ENCODE measurements around the gene PLA2G4B.

PLA2G4B gene

GRCh38 chr15:41880156-41880877 lies 41.7 kb downstream of the PLA2G4B start:
- no peak overlapping the region for H3K4me3 ChIP-seq (ENCODE audit: low read depth, low read length)
- no peak for DNase-seq (ENCODE audit: low read depth)

- H3K4me3 ChIP-seq (ENCODE audit: low read depth, low read length): no peak overlapping the region
- DNase-seq (ENCODE audit: low read depth): no peak
Observed at GRCh38 chr15:41881086-41881485, 42.4 kb downstream of the PLA2G4B start.

GRCh38 chr15:41881550-41881919 lies 42.9 kb downstream of the PLA2G4B start:
- no peak for DNase-seq (ENCODE audit: low read depth)
- no peak overlapping the region for H3K4me3 ChIP-seq (ENCODE audit: low read depth, low read length)

- no peak for DNase-seq (ENCODE audit: low read depth)
- H3K4me3 ChIP-seq (ENCODE audit: low read depth, low read length): no peak overlapping the region
Observed at GRCh38 chr15:41881920-41882688, 43.5 kb downstream of the PLA2G4B start.

GRCh38 chr15:41882689-41883483 lies 44.2 kb downstream of the PLA2G4B start:
- no peak overlapping the region for H3K4me3 ChIP-seq (ENCODE audit: low read depth, low read length)
- DNase-seq (ENCODE audit: low read depth): no peak

GRCh38 chr15:41883484-41883825 lies 44.8 kb downstream of the PLA2G4B start:
- no peak overlapping the region for H3K4me3 ChIP-seq (ENCODE audit: low read depth, low read length)
- DNase-seq (ENCODE audit: low read depth): no peak

- DNase-seq (ENCODE audit: low read depth): no peak
- no peak overlapping the region for H3K4me3 ChIP-seq (ENCODE audit: low read depth, low read length)
Observed at GRCh38 chr15:41884458-41884857, 45.8 kb downstream of the PLA2G4B start.

GRCh38 chr15:41885321-41885720 lies 46.7 kb downstream of the PLA2G4B start:
- no peak overlapping the region for H3K4me3 ChIP-seq (ENCODE audit: low read depth, low read length)
- DNase-seq (ENCODE audit: low read depth): no peak

- no peak for DNase-seq (ENCODE audit: low read depth)
- H3K4me3 ChIP-seq (ENCODE audit: low read depth, low read length): no peak overlapping the region
Observed at GRCh38 chr15:41885841-41886240, 47.2 kb downstream of the PLA2G4B start.

GRCh38 chr15:41886741-41887140 lies 48.1 kb downstream of the PLA2G4B start:
- no peak for DNase-seq (ENCODE audit: low read depth)
- H3K4me3 ChIP-seq (ENCODE audit: low read depth, low read length): no peak overlapping the region

- no peak for DNase-seq (ENCODE audit: low read depth)
- no peak overlapping the region for H3K4me3 ChIP-seq (ENCODE audit: low read depth, low read length)
Observed at GRCh38 chr15:41887161-41887560, 48.5 kb downstream of the PLA2G4B start.

- DNase-seq (ENCODE audit: low read depth): no peak
- H3K4me3 ChIP-seq (ENCODE audit: low read depth, low read length): no peak overlapping the region
Observed at GRCh38 chr15:41887893-41888292, 49.2 kb downstream of the PLA2G4B start.

- no peak for DNase-seq (ENCODE audit: low read depth)
- no peak overlapping the region for H3K4me3 ChIP-seq (ENCODE audit: low read depth, low read length)
Observed at GRCh38 chr15:41888662-41889253, 50.1 kb downstream of the PLA2G4B start.

GRCh38 chr15:41890050-41890690 lies 51.5 kb downstream of the PLA2G4B start:
- no peak for DNase-seq (ENCODE audit: low read depth)
- no peak overlapping the region for H3K4me3 ChIP-seq (ENCODE audit: low read depth, low read length)

- DNase-seq (ENCODE audit: low read depth): no peak
- H3K4me3 ChIP-seq (ENCODE audit: low read depth, low read length): no peak overlapping the region
Observed at GRCh38 chr15:41891226-41891625, 52.6 kb downstream of the PLA2G4B start.

GRCh38 chr15:41891946-41892345 lies 53.3 kb downstream of the PLA2G4B start:
- no peak overlapping the region for H3K4me3 ChIP-seq (ENCODE audit: low read depth, low read length)
- DNase-seq (ENCODE audit: low read depth): no peak

- no peak for DNase-seq (ENCODE audit: low read depth)
- H3K4me3 ChIP-seq (ENCODE audit: low read depth, low read length): no peak overlapping the region
Observed at GRCh38 chr15:41892621-41893421, 54.2 kb downstream of the PLA2G4B start.

GRCh38 chr15:41893422-41894250 lies 55.0 kb downstream of the PLA2G4B start, which contains the start of gene SPTBN5:
SPTBN5 (minus strand) TSS chr15:41894053; CDS start chr15:41893497, 556 bp downstream.
- no peak for DNase-seq (ENCODE audit: low read depth)
- H3K4me3 ChIP-seq (ENCODE audit: low read depth, low read length): peak within 1 kb of the TSS; percentile 5
